Adrenal gland (tissue), 12 donors: ENCODE results near the gene TMEM42. TPM values are rescaled to one million over a fixed set of nuclear protein-coding genes. Genes with fewer than 3 reads are reported as not detected.
A peak's percentile ranks its signal among the peaks of the same experiment; 100 is the strongest.

ENCODE experiments used
- DNase-seq, 7 donors: peaks; one replicate each; pipeline ENCODE4 v3.0.0-alpha.2; 2019 to 2020
- H3K27ac ChIP-seq, 5 donors: fragments of 200-600 bp; sonication (generic) in 4 of 5; 1 replicate in 3 of 5; 2 replicates in 2 of 5; pipeline versions ENCODE4 v1.5.1 to v1.8.0; 2016 to 2020; ENCODE audit warnings: mild to moderate bottlenecking in 1 of 5
- H3K27me3 ChIP-seq: fragments of 200-600 bp; 2 replicates; pipeline ENCODE4 v1.8.0; 2021
- H3K36me3 ChIP-seq, 2 donors: fragments of 200-600 bp; replicated peaks in 1 of 2; 1 replicate in 1 of 2; 2 replicates in 1 of 2; pipeline versions ENCODE4 v1.5.1 to v1.8.0; 2018 to 2022
- H3K4me1 ChIP-seq, 2 donors: fragments of 200-600 bp; replicated peaks in 1 of 2; 1 replicate in 1 of 2; 2 replicates in 1 of 2; pipeline versions ENCODE4 v1.5.1 to v1.8.0; 2018 to 2021
- H3K4me3 ChIP-seq, 4 donors: fragments of 200-600 bp; sonication (generic) in 3 of 4; one replicate each; pipeline ENCODE4 v1.5.1; 2016 to 2018
- H3K9me3 ChIP-seq, 3 donors: fragments of 200-600 bp; sonication (generic) in 1 of 3; replicated peaks in 1 of 3; 1 replicate in 2 of 3; 2 replicates in 1 of 3; pipeline versions ENCODE4 v1.5.1 to v1.8.0; 2016 to 2021
- CTCF ChIP-seq, 6 experiments: fragments of 450-650 bp in 4 of 6; fragments of 200-600 bp in 2 of 6; sonication (generic) in 1 of 6; IDR thresholded peaks; 1 replicate in 5 of 6; 2 replicates in 1 of 6; pipeline versions ENCODE4 v1.5.1 to v1.8.0; 2016 to 2021; ENCODE audit warnings: antibody characterized with exemption in 6 of 6, mild to moderate bottlenecking in 2 of 6, moderate library complexity in 1 of 6
- POLR2A ChIP-seq, 2 donors: fragments of 450-650 bp; IDR thresholded peaks; one replicate each; pipeline ENCODE4 v1.6.1; 2017; ENCODE audit warnings: antibody characterized with exemption in 2 of 2, mild to moderate bottlenecking in 2 of 2, moderate library complexity in 1 of 2
- WGBS, 4 donors: extraction: QIAGEN DNeasy Blood & Tissue Kit in 2 of 4; methylation state at CpG; one replicate each; pipeline versions ENCODE4 v1.1.5 to v1.1.7; 2013 to 2017; 5-methylcytosine and 5-hydroxymethylcytosine counted together
- intact Hi-C, 2 donors: fragments of 100-400 bp; cut with DNase I; formaldehyde crosslinking; loops; one replicate each; pipeline versions ENCODE4 v1.14.1 to v1.15.0; 2022 to 2023
- microRNA counts, 2 donors: library from miRNA; unstranded; fragments of <30 nt; microRNA quantifications; one replicate each; lab custom pipeline; 2016
- polyA plus RNA-seq, 3 donors: library from polyadenylated mRNA; stranded (reverse); fragments of 200-250 nt in 2 of 3; fragments of 350-450 nt in 1 of 3; fragmentation: Illumina TruSeq in 1 of 3; extraction: RNeasy Lipid Tissue Mini Kit (QIAGEN cat#74804) in 1 of 3; gene quantifications; one replicate each; pipeline ENCODE4 v1.2.3, GENCODE V29; 2013 to 2014
- total RNA-seq, 9 donors: library from RNA; depleted of rRNA in 4 of 9; stranded (reverse); fragments of >200 nt in 4 of 9; fragments of 120-200 nt in 1 of 9; fragmentation: NEBNext Ultra II Directional in 1 of 9; extraction: Animal tissue kit (Norgen Biotek cat#: 25700) in 1 of 9; gene quantifications; one replicate each; pipeline versions ENCODE4 v1.1.0 to v1.2.4, GENCODE V29; 2013 to 2023
- donor health status: healthy with polysubstance abuse.
- donor health status: Bipolar disorder and iron deficiency.
- donor health status: DM: yes; HTN: yes; CAD: no.
- donor health status: DM: no; HTN: no; CAD: no.
- donor health status: DM: no; HTN: no; CAD: no.
- donor health status: DM: yes; HTN: yes; CAD: no.

TMEM42 gene
- total and polyA plus RNA-seq, 12 donors, result 7.5 to 41.7 (median 29.5) TPM

GRCh38 chr3:44913868-44914468, 52.3 kb downstream of the TMEM42 start:
- Histone ChIP-seq H3K4me3 (no peak overlapping the region), H3K27ac (no peak overlapping the region), H3K4me1 (no peaks in the 10 kb centered on the region), H3K9me3 (no peaks in the 10 kb centered on the region), H3K36me3 (no peaks in the 10 kb centered on the region), H3K27me3 (no peaks in the 10 kb centered on the region)
- TF ChIP-seq POLR2A (IDR thresholded peaks at IDR 0.05), result no peak
- peak; percentile 48 to 70 (median 64) for TF ChIP-seq CTCF (IDR thresholded peaks at IDR 0.05)
- WGBS, 4 donors, result 27 to 38% (median 28%) methylated on average over 2 to 4 of the region's 4 CpGs
- intact Hi-C loops, result loop anchor here in 1 of 2 donors (5.0 kb wide), 1 partner anchor 382 kb away; no protein-coding TSS in a partner anchor
- DNase-seq, result peak; percentile 38 to 82 (median 64)

- intact Hi-C loops, result loop anchor here in 1 of 2 donors (5.0 kb wide), 1 partner anchor 383 kb away; no protein-coding TSS in a partner anchor
- H3K36me3 ChIP-seq, result no peaks in the 10 kb centered on the region
- H3K4me1 ChIP-seq, result no peaks in the 10 kb centered on the region
- H3K4me3 ChIP-seq, result no peak overlapping the region
- peak in 3 of 7 donors; percentile 25 to 55 (median 48) for DNase-seq
- no peak for TF ChIP-seq POLR2A (IDR thresholded peaks at IDR 0.05)
- peak; percentile 9 to 41 (median 36) for TF ChIP-seq CTCF (IDR thresholded peaks at IDR 0.05)
- no peak overlapping the region for H3K27ac ChIP-seq
- WGBS, 4 donors, result 42 to 62% (median 50%) methylated on average over 4 of the region's 4 CpGs
- no peaks in the 10 kb centered on the region for H3K27me3 ChIP-seq
- H3K9me3 ChIP-seq, result no peaks in the 10 kb centered on the region
Observed at GRCh38 chr3:44914936-44915335, 53.2 kb downstream of the TMEM42 start.

MicroRNAs within 50 kb of the gene (microRNA counts, 767-probe panel; counts per million panel counts)
- 0 counts per million in 2 donors for microRNA hsa-miR-564 (lab: Ali Mortazavi, UCI)

Other genes starting within 250 kb of the TMEM42 start
- gene ZNF197, start 236.9 kb upstream of the TMEM42 start, total RNA-seq, result 10 to 100 TPM in 8 of 9 donors, 1 to 10 TPM in 1; 7.2 to 23.9 (median 14.2) TPM
- gene ZNF197, start 236.9 kb upstream of the TMEM42 start, polyA plus RNA-seq, result 10 to 100 TPM in 2 of 3 donors, 1 to 10 TPM in 1; 9.4 to 17.5 (median 13.0) TPM
- gene ZNF35, start 213.2 kb upstream of the TMEM42 start, total RNA-seq, result 10 to 100 TPM in 3 of 9 donors, 1 to 10 TPM in 6; 2.8 to 13.7 (median 6.9) TPM
- 1 to 10 TPM; 3.5 to 7.4 (median 4.5) TPM for gene ZNF35, start 213.2 kb upstream of the TMEM42 start, polyA plus RNA-seq
- gene ZNF502, start 149.3 kb upstream of the TMEM42 start, total RNA-seq, result 10 to 100 TPM in 1 of 9 donors, 1 to 10 TPM in 8; 2.7 to 10.2 (median 5.6) TPM
- gene ZNF502, start 149.3 kb upstream of the TMEM42 start, polyA plus RNA-seq, result 1 to 10 TPM; 4.1 to 9.0 (median 5.6) TPM
- 1 to 10 TPM in 8 of 9 donors, under 1 TPM in 1; 0.06 to 4.6 (median 2.1) TPM for gene ZNF501, start 132.3 kb upstream of the TMEM42 start, total RNA-seq
- gene ZNF501, start 132.3 kb upstream of the TMEM42 start, polyA plus RNA-seq, result 1 to 10 TPM in 2 of 3 donors, under 1 TPM in 1; 0.74 to 2.0 (median 1.6) TPM
- gene KIAA1143, start 100.3 kb upstream of the TMEM42 start, total RNA-seq, result 10 to 100 TPM; 15.7 to 43.6 (median 26.3) TPM
- gene KIAA1143, start 100.3 kb upstream of the TMEM42 start, polyA plus RNA-seq, result 10 to 100 TPM in 1 of 3 donors, 1 to 10 TPM in 2; 6.7 to 55.1 (median 6.7) TPM
- 10 to 100 TPM in 1 of 9 donors, 1 to 10 TPM in 2, under 1 TPM in 6; 0.42 to 10.2 (median 0.69) TPM for gene KIF15, start 100.1 kb upstream of the TMEM42 start, total RNA-seq
- 1 to 10 TPM in 1 of 3 donors, under 1 TPM in 2; 0.20 to 1.6 (median 0.24) TPM for gene KIF15, start 100.1 kb upstream of the TMEM42 start, polyA plus RNA-seq
- gene TGM4, start 12.7 kb downstream of the TMEM42 start, total RNA-seq, result 1 to 10 TPM in 1 of 9 donors, under 1 TPM in 3, not detected in 5; 0.18 to 2.2 (median 0.23) TPM
- under 1 TPM; 0.10 to 0.24 (median 0.22) TPM for gene TGM4, start 12.7 kb downstream of the TMEM42 start, polyA plus RNA-seq
- 100 to 1,000 TPM in 4 of 9 donors, 10 to 100 TPM in 5; 66.1 to 143 (median 97.0) TPM for gene ZDHHC3, start 114.3 kb downstream of the TMEM42 start, total RNA-seq
- 100 to 1,000 TPM in 1 of 3 donors, 10 to 100 TPM in 2; 30.1 to 148 (median 34.7) TPM for gene ZDHHC3, start 114.3 kb downstream of the TMEM42 start, polyA plus RNA-seq
- 100 to 1,000 TPM in 4 of 9 donors, 10 to 100 TPM in 5; 72.9 to 214 (median 93.0) TPM for gene EXOSC7, start 114.3 kb downstream of the TMEM42 start, total RNA-seq
- 10 to 100 TPM; 68.9 to 80.2 (median 73.4) TPM for gene EXOSC7, start 114.3 kb downstream of the TMEM42 start, polyA plus RNA-seq
- 100 to 1,000 TPM in 3 of 9 donors, 10 to 100 TPM in 6; 20.7 to 110 (median 71.4) TPM for gene CLEC3B, start 164.4 kb downstream of the TMEM42 start, total RNA-seq
- 100 to 1,000 TPM in 2 of 3 donors, 1 to 10 TPM in 1; 5.1 to 251 (median 177) TPM for gene CLEC3B, start 164.4 kb downstream of the TMEM42 start, polyA plus RNA-seq